PC-9 (cell line): ENCODE data around the gene AGBL2.

Source experiments
- EZH2 ChIP-seq: fragments of 200-600 bp; sonication (generic); IDR thresholded peaks from 2 replicates; pipeline ENCODE4 v1.8.0; 2017; ENCODE audit warnings: antibody characterized with exemption, low read depth
- TF ChIP-seq, protein P1 (sequence below): fragments of 200-600 bp; sonication (generic); conservative IDR thresholded peaks from 2 replicates; pipeline ENCODE4 v1.6.1; 2017; ENCODE audit warnings: mixed run types, antibody characterized with exemption, mild to moderate bottlenecking, moderate library complexity

GRCh38 chr11:47616726-47617416 lies 98.3 kb downstream of the AGBL2 start:
- TF ChIP-seq, protein P1, sequence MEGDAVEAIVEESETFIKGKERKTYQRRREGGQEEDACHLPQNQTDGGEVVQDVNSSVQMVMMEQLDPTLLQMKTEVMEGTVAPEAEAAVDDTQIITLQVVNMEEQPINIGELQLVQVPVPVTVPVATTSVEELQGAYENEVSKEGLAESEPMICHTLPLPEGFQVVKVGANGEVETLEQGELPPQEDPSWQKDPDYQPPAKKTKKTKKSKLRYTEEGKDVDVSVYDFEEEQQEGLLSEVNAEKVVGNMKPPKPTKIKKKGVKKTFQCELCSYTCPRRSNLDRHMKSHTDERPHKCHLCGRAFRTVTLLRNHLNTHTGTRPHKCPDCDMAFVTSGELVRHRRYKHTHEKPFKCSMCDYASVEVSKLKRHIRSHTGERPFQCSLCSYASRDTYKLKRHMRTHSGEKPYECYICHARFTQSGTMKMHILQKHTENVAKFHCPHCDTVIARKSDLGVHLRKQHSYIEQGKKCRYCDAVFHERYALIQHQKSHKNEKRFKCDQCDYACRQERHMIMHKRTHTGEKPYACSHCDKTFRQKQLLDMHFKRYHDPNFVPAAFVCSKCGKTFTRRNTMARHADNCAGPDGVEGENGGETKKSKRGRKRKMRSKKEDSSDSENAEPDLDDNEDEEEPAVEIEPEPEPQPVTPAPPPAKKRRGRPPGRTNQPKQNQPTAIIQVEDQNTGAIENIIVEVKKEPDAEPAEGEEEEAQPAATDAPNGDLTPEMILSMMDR, result peak; percentile 69
- no peak for TF ChIP-seq EZH2
